Suppressor macrophage (primary cell): ENCODE results near the gene TLCD3B.
"Not testable (repeated sequence)": the region's sequence is repeated elsewhere in the genome, so short reads cannot be mapped to it uniquely, and the experiment has no call there.

Source experiments
- DNase-seq, 4 experiments: peaks; one replicate each; pipeline ENCODE4 v3.0.0-alpha.2; 2020 to 2022

TLCD3B gene

DNA sequence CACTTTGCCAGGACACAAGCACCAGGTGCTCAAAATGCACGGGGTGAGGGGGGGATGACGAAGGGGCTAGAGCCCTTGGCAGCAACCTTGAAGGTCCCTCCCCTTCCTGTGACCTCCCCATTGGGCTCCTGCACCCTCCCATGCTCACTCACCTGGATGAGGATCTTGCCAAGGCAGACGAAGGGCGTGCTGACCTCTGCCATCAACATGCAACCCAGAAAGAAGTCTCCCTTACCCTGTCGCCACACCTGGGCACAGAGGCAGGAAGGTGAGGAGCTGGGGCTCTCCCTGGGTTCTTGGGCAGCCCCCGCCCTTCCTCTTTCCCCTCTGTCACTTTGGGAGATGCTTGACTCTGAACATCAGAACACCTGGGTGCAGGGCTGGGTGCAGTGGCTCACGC, 5.5 kb downstream of the TLCD3B start:
- no peak for DNase-seq

DNA sequence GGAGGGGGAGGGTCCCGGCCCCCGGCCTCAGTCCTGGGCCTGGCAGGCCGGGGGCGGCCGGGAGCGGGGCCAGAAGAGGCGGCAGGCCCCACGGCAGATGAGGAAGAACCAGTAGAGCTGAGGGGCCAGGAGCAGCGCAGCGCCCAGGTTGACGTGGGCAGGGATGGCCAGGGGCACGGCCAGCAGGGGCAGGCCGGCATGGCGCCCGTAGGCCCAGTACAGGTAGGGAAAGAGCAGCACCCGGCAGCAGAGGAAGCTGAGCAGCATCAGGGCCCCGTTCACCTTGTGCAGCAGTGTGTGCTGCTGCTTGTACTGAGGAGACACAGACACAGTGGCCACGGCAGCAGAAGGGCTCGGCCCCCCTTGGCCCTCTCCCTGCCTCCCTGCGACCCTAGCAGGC, 5.9 kb downstream of the TLCD3B start:
- no peak for DNase-seq

DNA sequence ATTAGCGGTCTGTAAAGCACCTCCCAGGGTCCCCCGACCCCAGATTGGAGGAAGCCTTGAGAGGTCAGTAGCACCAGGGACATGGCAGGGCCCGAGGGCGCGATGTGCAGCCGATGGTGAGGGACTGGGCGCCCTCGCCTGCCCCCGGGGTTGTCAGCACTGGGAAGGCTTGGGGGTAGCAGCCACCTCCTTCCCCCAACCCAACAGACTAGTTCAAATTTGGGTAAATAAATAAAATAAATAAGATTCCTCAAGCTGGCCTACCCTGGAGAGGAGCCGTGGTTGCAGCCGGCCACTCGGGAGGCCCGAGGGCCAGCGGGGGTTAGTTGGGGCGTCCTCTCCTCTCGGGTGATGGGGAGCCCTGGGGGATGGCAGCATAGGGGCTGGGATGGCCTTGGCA, 6.6 kb downstream of the TLCD3B start:
- DNase-seq: no peak

DNA sequence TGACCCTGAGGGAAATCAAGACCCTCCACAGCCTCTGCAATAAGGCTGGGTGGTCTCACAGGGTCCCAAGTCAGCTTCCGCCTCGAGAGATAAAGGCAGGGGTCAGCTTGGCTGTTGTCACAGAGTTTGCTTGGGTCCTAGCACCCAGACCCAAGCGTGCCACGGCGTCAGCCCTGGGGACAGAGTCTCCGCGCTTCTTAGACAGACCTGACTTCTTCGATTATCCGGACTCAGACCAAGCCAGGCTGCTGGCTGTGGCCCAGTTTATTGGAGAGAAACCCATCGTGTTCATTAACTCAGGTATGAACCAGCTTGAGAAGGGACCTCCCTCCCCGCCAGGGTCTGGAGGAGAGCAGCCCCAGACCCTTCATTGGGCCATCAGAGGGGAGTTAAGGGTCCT, 7.5 kb downstream of the TLCD3B start:
- DNase-seq: no peak

DNA sequence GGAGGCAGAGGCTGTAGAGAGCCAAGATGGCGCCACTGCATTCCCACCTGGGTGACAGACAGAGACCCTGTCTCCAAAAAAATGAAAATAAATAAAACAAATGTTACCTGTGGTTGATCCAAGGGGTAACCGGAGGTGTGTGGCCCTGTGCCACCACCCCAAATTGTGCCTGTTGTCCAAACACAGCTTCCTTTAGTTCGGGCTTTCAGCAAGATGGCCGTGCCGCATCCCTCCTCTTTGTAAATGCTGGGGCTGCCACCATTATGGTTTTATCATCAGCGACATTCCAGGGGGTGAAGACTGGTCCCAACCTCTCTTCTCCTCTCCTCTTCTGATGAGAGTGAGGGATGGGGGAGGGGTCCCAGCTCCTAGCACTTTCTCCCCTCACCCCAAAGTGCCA, 8.2 kb downstream of the TLCD3B start, which contains the start of gene C16orf92:
TSS of gene C16orf92 (plus strand) at position 312 of the 400 bp plus-strand sequence. CDS start 143 bp downstream, outside the sequence.
- no peak for DNase-seq

DNA sequence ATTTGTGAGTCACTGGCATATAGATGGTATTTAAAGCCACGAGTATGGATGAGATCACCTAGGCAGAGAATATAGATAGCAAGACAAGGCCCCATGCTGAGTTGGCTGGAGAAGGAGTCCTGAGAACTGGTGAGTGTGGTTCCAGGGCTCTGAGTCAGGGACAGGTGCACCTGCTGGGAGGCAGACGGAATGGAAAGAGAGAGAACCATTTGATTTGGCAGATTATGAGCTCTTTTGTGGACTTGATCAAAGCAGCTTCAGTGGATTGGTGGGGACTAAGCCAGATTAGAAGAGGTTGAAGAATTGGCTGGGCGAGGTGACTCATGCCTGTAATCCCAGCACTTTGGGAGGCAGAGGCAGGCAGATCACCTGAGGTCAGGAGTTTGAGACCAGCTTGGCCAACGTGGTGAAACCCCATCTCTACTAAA, 12.3 kb downstream of the TLCD3B start:
- DNase-seq: no peak

DNA sequence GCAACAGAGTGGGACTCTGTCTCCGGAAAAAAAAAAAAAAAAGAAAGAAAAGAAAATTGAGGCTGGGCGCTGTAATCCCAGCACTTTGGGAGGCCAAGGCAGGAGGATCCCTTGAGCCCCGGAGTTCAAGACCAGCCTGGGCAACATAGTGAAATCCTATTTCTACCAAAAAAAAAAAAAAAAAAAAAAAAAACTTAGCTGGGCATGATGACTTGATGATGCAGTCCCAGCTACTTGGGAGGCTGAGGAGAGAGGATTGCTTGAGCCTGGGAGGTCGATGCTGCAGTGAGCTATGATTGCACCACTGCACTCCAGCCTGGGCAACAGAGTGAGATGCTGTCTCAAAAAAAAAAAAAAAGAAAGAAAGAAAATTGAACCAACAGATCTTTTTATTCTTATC, 13.1 kb downstream of the TLCD3B start:
- not testable (repeated sequence) for DNase-seq

DNA sequence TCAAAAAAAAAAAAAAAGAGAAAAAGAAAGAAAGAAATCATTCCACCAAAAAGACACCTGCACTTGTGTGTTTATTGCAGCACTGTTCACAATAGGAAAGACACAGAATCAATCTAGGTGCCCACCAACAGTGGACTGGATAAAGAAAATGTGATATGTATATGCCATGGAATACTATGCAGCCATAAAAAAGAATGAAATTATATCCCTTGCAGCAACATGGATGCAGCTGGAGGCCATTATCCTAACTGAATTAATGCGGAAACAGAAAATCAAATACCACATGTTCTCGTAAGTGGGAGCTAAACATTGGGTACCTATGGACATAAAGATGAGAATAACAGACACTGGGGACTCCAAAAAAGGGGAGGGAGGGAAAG, 13.8 kb downstream of the TLCD3B start:
- no peak for DNase-seq

DNA sequence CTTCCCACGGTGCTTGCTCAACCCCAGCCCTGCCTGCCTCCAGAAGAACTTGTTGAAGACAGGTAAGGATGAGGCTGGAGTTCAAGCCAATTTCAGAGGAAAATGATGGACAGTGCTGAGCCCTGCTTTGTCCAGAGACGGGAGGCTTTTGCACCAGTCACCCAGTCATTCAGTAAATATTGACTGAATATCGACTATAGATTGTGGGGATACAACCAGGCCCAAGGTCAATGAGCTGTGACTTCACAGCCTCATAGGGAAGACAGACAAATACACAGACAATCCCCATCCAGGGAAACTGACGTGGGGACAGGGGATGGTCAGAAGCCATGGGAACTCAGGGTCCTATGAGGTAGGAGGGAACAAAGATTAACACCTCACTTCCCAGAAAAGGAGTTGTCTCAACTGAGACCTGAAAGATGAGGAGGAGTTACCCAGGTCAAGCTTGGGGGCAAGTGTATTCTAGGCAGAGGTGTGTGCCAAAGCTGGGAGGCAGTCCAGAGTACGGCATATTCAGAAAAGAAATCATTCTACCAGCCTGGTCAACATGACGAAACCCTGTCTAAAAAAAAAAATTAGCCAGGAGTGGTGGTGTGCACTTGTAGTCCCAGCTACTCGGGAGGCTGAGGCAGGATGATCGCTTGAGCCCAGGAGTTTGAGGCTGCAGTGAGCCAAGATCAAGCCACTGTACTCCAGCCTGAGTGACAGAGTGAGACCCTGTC, 14.4 kb downstream of the TLCD3B start:
- no peak for DNase-seq

DNA sequence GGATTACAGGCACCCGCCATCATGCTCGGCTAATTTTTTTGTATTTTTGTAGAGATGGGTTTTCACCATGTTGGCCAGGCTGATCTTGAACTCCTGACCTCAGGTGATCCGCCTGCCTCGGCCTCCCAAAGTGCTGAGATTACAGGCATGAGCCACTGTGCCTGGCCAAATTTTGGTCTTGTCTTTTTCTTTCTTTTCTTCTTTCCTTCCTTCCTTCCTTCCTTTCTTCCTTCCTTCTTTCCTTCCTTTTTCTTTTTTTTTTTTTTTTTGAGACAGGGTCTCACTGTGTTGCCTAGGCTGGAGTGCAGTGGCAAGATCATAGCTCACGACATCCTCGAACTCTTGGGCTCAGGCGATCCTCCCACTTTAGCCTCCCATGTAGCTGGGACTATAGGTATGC, 15.6 kb downstream of the TLCD3B start:
- not testable (repeated sequence) for DNase-seq

DNA sequence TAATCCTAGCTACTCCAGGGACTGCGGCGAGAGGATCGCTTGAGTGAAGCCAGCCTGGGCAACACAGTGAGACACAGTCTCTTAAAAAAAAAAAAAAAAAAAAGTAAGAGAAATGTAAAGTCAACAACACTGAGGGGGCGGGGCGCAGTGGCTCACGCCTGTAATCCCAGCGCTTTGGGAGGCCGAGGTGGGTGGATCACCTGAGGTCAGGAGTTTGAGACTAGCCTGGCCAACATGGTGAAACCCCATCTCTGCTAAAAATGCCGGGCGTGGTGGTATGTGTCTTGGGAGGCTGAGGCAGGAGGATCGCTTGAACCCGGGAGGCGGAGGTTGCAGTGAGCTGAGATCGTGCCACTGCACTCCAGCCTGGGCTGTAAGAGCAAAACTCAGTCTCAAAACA, 18.5 kb downstream of the TLCD3B start:
- not testable (repeated sequence) for DNase-seq

DNA sequence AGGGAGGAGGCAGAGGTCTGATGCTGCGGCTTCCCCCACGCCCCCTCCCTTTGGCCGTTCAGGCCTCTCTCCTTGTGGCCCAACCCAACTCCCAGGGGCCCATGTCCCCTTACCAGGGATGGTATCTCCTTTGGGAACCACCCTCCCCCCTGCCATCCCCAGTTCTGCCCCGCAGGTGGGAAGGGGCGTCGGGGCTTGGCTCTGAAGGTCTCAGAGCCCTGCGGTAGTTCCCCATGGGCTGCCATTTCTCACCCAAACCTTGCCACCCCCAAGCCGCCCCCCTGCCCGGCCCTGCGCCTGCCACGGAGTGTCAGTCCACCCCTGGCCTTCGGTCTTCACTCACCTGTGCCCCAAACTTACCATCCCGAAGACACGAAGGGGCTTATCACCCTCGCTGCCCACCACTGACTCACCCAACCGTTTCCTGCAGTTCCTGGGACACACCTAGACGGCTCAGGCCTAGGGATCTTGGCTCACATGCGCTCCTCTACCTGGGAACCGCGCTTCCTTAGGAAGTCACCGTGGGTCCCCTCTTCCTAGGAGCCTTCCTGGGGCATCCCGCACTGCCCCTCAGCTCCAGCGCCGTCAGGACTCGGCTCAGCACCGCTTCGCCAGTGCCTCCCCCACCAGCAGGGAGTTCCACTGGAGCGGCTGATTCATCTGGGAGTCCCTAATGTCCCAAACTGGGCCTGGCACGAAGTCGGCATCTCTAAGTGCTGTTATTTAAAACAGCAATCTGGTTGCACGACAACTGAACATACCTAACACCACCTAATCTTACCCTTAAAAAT, 19.2 kb downstream of the TLCD3B start:
- no peak for DNase-seq

DNA sequence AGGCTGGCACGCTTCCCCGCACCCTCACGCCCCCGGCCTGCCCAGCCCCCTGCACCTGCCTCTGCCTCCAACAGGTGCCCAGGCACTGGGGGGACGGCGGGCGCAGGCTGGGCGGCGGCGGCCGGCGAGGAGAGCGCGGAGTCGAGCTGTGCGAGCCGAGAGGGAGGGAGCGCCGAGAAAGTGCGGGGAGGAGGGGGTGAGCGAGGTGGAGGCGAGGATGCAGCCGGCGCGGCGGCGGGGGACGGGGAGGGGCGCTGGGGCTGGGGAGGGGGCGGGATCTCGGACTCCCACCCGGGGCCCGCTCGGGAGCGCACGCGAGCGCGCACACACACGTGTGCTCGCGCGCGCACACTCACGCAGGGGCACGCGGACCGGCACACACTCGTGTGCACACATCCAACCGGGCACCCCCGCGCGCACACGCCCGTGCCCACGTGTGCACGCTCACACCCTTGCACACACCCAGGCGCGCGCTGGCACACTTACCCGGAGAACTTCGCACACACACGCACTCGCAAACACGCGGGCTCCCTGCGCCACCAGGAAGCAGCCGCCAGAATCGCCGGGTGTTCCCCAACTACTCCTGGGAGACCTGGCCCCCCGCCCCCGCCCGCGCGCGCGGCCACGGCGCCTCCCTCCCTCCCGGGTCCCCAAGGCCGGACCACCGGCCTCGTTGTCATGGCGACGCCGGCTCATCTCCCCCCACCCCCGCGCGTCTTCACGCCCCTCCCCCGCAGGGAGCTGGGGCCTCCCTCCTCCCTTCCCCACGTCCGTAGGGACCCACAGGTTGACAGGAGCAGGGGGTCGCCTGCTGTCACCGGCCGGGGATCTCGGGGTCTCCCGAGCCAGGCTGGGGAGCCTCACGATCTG, 20.0 kb downstream of the TLCD3B start, which contains the start of gene DOC2A:
TSS of gene DOC2A (minus strand) at position 184 of the 870 bp plus-strand sequence. CDS start 805 bp downstream, outside the sequence.
- peak in 2 of 4 experiments; percentile 28 to 50 for DNase-seq

DNA sequence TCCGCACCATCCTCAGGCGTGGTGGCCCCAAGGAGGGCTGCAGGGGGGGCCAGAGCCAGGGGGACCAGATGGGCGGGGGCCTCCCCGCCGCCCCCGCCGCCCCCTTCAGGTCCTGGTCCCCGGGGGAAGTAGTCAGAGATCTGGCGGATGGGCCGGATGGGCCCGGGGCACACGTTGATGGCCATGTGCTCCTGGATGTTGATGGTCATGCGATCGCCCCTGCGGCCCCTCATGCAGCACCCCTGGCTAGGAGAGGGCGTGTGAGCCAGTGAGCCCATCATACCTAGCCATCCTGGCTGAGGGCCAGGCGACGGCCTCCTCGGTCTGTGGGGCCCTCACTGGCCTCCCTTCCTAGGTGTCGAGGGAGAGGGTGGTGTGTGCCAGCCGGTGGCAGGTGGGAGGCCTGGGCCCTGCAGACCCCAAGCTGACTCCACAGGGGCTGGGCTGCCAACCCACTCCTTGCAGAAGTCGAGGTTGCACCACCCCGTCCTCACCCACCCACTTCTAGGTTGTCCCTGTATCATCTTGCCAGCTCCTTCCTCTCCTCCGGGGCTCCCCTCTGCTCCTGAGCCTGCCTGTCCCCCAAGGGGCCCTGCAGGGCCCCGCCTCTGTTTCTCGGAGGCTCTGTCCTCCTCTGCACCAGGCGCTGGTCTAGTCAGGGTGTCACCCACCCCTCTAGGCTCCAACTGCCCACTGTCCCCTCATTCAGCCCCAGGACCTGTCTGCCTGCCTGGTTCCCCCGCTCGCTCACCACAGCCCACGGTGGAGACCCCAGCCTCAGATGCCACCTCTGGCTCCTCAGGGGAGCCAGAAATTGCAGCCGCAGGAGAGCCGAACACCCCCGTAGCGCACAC, 20.9 kb downstream of the TLCD3B start:
- DNase-seq: peak in 1 of 4 experiments; percentile 22

DNA sequence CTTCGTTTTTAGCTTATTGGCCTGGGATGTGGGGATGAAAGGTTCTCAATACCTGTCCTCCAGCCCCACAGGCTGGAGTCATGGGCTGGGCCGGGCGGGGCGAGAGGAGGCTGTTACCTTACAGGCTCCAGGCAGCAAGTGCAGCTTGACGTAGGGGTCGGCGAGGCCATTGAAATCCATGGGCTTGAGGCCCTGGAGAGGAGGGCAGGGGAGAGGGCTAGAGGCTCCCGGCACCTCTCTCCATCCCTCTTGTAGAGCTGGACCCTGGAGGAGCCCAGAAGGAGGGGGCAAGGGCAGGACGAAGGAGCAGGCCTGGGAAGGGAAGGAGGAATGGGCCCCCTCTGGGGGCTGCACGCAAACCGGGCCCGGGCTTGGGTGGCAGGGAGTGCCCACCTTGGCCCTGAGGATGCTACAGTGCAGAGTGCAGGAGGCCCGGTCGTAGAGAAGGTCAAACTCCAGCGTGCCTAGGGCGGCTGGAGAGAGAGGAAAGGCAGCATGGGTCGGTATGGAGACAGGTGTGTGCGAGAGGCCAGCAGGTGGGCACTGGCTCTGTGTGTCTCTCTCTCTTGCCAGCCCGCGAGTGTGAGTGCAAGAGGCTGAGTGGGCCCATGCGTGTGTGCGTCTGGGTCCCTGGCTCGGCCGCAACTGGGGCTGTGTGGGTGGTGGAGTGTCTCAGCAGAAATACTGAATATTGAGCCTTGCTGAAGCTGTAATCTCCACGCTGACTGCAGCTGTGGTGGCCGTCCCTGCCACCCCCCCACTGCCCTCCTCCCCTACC, 21.8 kb downstream of the TLCD3B start:
- no peak for DNase-seq

DNA sequence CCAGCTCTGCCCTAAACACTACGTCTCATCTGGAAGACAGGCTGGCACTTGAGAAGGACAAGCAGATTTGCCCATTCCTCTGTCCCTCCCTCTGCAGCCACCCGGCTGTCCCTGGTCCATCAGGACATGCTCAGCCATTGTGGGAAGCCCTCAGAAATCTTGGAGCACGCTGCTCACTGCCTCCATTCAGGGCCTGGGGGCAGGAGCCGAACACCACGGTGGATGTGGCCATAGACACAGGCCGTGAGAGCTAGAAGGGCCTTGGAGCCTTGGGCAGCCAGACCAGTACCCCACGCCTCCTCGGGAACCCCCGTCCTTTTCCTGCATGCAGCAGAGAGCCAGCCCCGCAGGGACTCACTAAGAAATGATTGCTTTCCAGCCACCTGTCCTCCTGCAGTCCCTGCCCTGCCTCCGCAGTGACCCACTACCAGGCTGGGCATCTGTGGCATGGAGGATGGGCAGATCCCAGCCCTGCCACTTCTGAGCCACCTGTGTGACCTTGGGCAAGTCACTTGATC, 23.6 kb downstream of the TLCD3B start:
- no peak for DNase-seq

DNA sequence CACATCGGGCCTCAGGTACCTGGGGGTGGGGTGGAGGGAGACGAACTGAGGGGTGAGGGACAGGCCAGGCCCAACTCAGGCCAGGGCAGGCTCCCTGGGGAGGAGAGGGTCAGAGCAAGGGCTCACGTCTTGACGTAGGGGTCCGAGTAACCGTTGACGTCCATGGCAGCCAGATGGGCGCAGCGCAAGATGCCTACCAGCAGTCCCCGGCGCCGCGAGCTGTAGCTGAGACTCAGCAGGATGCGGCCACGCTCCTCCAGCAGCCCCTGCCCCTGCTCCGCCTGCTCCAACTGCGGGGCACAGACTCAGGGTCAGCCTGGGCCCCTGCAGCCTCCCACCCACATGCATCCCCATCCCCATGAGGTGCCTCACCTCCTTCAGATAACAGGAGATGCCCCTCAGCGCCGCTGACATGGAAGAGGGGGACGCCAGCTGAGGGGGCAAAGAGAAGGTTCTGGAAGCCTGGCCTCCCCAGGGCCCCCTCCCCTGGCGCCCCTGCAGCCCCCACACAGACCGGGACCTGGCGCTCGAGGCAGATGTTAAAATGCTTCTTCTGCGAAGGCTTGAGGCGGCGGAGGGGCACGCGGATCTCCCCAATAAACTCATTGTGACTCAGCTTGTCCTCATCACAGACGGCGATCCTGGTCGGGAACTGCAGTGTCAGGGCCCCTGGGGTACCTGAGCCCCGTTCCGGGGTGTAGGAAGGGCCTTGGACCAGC, 24.3 kb downstream of the TLCD3B start:
- DNase-seq: no peak

DNA sequence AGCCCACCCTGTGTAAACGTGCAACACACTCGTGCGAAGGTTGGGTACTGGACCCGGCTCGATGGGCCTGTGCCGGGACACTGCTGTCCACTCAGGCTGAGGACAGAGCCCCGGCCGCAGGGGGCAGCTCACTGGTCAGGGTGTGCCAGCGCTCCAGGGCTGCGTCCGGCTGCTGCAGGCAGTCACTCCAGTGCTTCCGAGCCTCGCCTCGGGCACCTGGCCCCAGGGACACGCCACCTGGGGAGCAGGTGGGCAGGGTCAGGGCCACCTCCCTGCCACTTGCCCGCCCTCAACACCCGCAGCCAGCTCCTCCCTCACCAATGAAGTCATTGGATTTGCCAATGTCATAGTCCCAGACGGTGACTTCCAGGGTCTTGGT, 25.0 kb downstream of the TLCD3B start:
- DNase-seq: no peak

DNA sequence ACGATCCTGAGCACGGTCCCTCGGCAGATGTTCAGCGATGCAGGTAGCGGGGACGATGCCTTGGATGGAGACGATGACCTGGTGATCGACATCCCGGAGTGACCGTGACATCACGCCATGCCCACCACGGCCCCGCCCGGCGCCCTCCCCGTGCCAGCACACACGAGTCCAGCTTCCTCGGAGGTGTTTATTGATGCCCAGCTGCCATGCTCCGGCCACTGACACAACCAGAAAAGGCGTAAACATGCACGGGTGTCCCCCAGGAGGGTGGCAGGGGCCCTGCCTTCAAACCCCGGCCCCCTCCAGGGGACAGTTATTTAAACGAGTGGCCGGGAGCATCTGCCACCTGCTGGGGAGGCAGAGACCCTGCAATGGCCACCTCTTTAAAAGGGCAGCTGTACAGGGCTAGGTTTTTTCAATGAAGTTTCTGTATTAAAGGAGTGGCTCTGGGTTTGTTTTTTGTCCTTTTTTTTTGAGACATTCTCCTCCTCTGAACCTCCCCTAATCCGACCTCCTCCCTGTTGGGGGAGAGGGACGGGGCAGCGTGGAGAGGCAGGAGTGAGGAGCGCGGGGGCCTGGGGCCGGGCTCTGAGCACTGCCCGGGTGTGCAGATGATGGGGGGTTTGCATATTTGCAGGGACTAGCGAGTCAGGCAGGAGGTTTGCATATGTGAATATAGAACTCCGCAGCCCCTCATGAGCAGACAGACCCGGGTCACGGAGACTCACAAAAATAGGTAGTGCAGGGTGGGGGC, 25.6 kb downstream of the TLCD3B start:
- peak; percentile 50 to 74 (median 66) for DNase-seq
